ENCODE results near the gene GCLM. TPM values are rescaled to one million over a fixed set of nuclear protein-coding genes. Genes with fewer than 3 reads are reported as not detected.

The GCLM gene
- total and polyA plus RNA-seq, 2 donors (not counting 1 experiment from before 2014, with no cell fraction given), result 1.7 to 10.7 TPM

- Histone ChIP-seq H3K27me3 (replicated peaks in 1 of 4; ENCODE audit: control extremely low read depth in 1 of 4, control insufficient read depth in 3 of 4, insufficient read depth in 4 of 4, low read length in 3 of 4) (no peaks in the 10 kb centered on the region), H3K27ac (ENCODE audit: low read length in 2 of 2) (peak overlapping the region; percentile 91 to 92), H3K9me3 (ENCODE audit: control extremely low read depth in 1 of 3, control insufficient read depth in 2 of 3, insufficient read depth in 1 of 3, low read length in 2 of 3) (peaks cover 0 to 7% (median 0%) of the 10 kb centered on the region in 3 donors), H3K4me3 (ENCODE audit: control extremely low read depth in 1 of 5, extremely low read depth in 1 of 5, insufficient read depth in 1 of 5, low read depth in 2 of 5, low read length in 4 of 5) (peak overlapping the region; percentile 45 to 90 (median 86)), H4K20me1 (ENCODE audit: control insufficient read depth, insufficient read depth, low read length, poor library complexity, severe bottlenecking) (no peaks in the 10 kb centered on the region), H2AFZ (ENCODE audit: insufficient read depth, low read depth, low read length, poor library complexity, severe bottlenecking) (peak overlapping the region; percentile 84), H3K4me2 (replicated peaks; ENCODE audit: low read depth, low read length, poor library complexity, severe bottlenecking) (peak overlapping the region; percentile 78), H3K79me2 (ENCODE audit: control insufficient read depth, insufficient read depth, low read length) (no peaks in the 10 kb centered on the region), H3K9ac (ENCODE audit: low read length) (peak overlapping the region; percentile 89), H3K36me3 (replicated peaks in 1 of 2; ENCODE audit: control extremely low read depth in 1 of 2, control insufficient read depth in 1 of 2, extremely low read depth in 1 of 2, insufficient read depth in 2 of 2, low read length in 1 of 2) (no peaks in the 10 kb centered on the region), H3K4me1 (ENCODE audit: control insufficient read depth in 2 of 2, insufficient read depth in 2 of 2, low read length in 2 of 2) (peaks cover 5 to 30% of the 10 kb centered on the region in 2 donors)
- peak; percentile 60 for ATAC-seq (ENCODE audit: low read depth)
- TF ChIP-seq CTCF (IDR thresholded peaks at IDR 0.05) (no peak), EZH2 (IDR thresholded peaks at IDR 0.05; ENCODE audit: borderline replicate concordance, insufficient read depth, low read depth, low read length, poor library complexity, severe bottlenecking) (no peak)
- CTCF ChIA-PET, result interaction anchor here (4.5 to 12.1 kb wide), 2 partner anchors 34 to 217 kb away, joined by 63 to 229 read pairs; no protein-coding TSS in a partner anchor
- POLR2A ChIA-PET, result interaction anchor here (0.7 to 1.2 kb wide), 3 partner anchors 30 to 1225 kb away, joined by 3 to 4 read pairs (median 4); partner anchors contain the start of genes ALG14 and DR1
- peak overlapping the region; percentile 95 for H3K4me3 Mint-ChIP-seq
- peaks cover 4% of the 10 kb centered on the region for H3K27me3 Mint-ChIP-seq
- no peaks in the 10 kb centered on the region for H3K9me3 Mint-ChIP-seq (ENCODE audit: insufficient read depth)
- peak; percentile 99 for DNase-seq
- under 1% methylated on average over 79 of the region's 86 CpGs for WGBS (ENCODE audit: insufficient coverage)
- peaks cover 24% of the 10 kb centered on the region for H3K4me1 Mint-ChIP-seq
- H3K27ac Mint-ChIP-seq, result peak overlapping the region; percentile 100
- intact Hi-C loops (cut with micrococcal nuclease), result loop anchor here (1.0 to 5.0 kb wide), 10 partner anchors 32 to 1080 kb away; partner anchors contain the start of genes BCAR3, CCDC18, CNN3 and DIPK1A
Observed at GRCh38 chr1:93846992-93847810, 62.0 kb downstream of the GCLM start.
